Activated CD4-positive, CD25-positive, alpha-beta regulatory T cell treated with anti-CD3 and anti-CD28 coated beads, Interleukin-2, amount 50 U/mL, for 72 hours (primary cell): Measurements from ENCODE around the gene SLC25A19.
A peak's percentile ranks its signal among the peaks of the same experiment; 100 is the strongest.

Experiments
- DNase-seq: peaks from one replicate; pipeline ENCODE4 v3.0.0; 2021

SLC25A19 gene

GRCh38 chr17:75289115-75289831 is at the start of gene SLC25A19:
Gene SLC25A19 (minus strand): TSS chr17:75289433. CDS start chr17:75286764, 2,669 bp downstream.
- DNase-seq: peak; percentile 90

DNA sequence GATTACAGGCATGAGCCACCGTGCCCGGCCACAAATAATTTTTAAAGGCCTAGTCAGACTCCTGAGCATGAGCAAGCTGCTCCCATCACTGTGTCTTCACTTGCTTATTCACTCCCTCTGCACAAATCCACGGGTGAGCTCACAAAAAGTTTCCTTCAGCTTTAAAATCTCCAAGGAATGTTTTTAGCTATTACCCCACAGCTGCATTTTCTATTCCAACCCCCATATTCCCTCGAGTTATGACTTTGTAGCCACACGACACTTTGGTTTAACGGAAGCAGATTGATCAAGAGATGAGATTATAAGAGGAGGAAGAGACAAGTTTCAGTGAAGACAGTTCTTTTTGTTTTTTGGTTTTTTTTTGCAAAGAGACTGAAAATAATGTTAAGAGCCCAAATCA is 49.1 kb upstream of the SLC25A19 start:
- no peak for DNase-seq

DNA sequence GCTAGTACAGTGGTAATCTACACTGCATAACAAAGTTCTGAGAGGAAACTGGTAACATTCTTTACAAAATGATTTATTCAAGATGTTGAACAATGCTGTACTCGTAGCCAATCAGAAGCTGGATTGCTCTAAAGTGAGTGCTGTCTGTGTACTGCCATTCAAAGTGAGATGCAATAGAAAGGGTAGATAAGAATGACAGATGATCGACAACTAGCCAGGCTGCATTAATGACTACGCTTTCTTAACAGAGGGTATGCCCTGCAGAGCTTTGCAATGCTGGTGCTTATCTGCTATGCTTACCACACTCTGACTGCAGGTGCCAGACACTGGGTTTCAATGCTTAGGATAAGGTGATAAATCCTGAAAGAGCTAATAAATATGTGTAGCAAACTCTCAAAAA is 46.1 kb upstream of the SLC25A19 start:
- no peak for DNase-seq

- no peak for DNase-seq
Observed at GRCh38 chr17:75334723-75335122, 45.5 kb upstream of the SLC25A19 start.

GRCh38 chr17:75331671-75332070 is 42.4 kb upstream of the SLC25A19 start:
- DNase-seq: no peak

- DNase-seq: no peak
Observed at GRCh38 chr17:75327757-75328156, 38.5 kb upstream of the SLC25A19 start.

GRCh38 chr17:75326226-75326848 is 37.1 kb upstream of the SLC25A19 start:
- no peak for DNase-seq

DNA sequence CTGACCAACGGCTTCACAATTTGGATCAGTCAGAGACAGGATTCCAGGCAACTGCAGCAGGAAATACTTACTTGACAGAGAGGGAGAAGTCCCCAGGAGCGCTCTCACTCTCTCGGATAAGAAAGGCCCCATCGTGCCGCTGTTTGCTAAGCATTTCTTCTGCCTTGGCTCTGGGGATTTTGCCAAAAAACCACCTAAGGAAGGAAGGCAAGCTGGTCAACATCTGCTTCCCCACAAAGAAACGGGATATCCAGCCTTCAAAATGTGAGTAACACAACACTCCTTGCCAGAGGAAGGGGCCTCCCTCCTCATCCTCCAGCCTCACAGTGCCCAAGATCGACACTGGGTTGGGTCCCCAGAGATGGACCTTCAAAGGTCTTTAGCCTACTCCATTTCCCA is 36.6 kb upstream of the SLC25A19 start:
- no peak for DNase-seq

DNA sequence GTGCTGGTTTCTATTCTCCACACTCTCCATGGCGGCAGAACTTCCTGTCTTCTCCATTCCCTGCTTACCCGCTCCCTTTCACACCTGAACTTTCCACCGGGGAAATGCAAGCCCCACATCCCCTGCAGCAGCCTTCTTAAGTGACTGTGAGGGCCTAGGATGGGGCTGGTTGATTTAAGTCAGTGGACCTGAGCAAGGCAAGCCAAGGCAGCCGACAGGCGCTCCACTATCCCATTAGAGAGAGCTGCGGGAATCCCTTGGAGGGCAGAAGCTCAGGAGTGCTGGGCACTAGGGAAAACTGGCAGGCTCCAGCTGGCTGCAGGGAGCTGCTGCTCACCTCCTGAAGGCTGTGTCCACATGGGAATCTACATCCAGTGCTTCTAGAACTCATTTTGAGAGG is 36.1 kb upstream of the SLC25A19 start:
- no peak for DNase-seq

- no peak for DNase-seq
Observed at GRCh38 chr17:75321506-75321905, 32.3 kb upstream of the SLC25A19 start.

GRCh38 chr17:75319904-75320691 is 30.9 kb upstream of the SLC25A19 start:
- DNase-seq: no peak

GRCh38 chr17:75318615-75319222 is 29.5 kb upstream of the SLC25A19 start:
- DNase-seq: no peak

- DNase-seq: no peak
Observed at GRCh38 chr17:75318211-75318610, 29.0 kb upstream of the SLC25A19 start.

DNA sequence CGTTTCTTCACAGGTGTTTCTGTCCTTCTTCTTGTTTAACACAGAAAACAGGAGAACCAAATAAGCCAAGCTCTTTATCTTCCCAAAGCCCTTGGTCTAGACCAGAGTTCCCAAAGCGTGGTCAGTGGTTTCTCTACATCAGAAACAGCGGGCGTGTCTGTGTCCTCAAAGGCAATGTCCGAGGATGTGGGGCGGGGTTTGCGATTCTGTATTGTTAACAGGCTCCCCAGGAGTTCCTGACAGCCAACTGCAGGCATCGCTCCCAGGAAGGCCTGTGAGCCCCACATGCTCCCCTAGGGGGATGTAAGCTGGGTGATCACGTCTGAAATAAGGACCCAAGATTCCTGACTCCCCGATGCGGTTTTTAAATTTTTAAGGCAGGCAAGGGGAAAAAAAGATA is 28.4 kb upstream of the SLC25A19 start:
- DNase-seq: no peak

DNA sequence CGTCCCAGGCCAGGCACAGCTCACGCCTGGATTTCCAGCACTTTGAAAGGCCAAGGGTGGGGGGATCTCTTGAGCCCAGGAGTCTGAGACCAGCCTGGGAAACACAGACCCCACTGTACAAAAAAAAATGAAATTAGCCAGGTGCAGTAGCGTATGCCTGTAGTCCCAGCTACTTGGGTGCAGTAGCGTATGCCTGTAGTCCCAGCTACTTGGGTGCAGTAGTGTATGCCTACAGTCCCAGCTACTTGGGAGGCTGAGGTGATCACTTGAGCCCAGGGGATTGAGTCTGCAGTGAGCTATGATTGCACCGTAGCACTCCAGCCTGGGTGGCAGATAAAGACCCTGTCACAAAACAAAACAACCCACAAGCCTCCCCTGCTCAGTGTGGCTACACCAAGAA is 27.0 kb upstream of the SLC25A19 start:
- DNase-seq: no peak

- no peak for DNase-seq
Observed at GRCh38 chr17:75315541-75316243, 26.5 kb upstream of the SLC25A19 start.

GRCh38 chr17:75313941-75314551 is 24.8 kb upstream of the SLC25A19 start:
- DNase-seq: no peak

- DNase-seq: no peak
Observed at GRCh38 chr17:75308732-75309629, 19.7 kb upstream of the SLC25A19 start.

DNA sequence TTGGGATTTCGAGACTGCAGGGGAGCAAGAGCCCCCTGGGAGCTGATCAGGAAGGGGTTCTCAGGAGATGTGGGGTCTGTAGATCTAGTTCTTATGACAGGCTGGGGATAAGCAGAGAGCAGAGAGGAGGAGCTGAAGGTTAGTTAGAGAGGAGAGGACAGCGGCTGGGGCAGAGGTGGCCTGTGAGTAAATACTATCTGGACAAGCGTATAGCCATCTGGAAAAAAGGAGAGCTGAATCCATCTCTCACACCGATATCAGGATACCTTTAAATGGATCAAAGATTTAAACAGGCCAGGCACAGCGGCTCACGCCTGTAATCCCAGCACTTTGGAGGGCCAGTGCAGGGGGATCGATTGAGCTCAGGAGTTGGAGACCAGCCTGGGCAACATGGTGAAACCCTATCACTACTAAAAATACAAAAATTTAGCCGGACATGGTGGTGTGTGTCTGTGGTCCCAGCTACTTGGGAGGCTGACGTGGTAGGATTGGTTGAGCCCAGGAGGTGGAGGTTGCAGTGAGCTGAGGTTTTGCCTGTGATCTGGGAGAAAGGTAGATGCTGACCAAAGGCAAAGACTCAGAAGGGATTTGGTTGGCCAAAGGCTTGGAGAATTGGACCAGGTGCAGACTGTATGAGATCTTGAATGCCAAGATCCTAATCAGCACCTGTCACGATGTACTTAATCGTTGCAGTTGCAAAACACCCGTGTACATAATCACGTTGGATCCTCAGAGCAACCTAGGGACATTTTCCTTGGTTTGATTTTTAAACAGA is 18.9 kb upstream of the SLC25A19 start:
- DNase-seq: no peak

DNA sequence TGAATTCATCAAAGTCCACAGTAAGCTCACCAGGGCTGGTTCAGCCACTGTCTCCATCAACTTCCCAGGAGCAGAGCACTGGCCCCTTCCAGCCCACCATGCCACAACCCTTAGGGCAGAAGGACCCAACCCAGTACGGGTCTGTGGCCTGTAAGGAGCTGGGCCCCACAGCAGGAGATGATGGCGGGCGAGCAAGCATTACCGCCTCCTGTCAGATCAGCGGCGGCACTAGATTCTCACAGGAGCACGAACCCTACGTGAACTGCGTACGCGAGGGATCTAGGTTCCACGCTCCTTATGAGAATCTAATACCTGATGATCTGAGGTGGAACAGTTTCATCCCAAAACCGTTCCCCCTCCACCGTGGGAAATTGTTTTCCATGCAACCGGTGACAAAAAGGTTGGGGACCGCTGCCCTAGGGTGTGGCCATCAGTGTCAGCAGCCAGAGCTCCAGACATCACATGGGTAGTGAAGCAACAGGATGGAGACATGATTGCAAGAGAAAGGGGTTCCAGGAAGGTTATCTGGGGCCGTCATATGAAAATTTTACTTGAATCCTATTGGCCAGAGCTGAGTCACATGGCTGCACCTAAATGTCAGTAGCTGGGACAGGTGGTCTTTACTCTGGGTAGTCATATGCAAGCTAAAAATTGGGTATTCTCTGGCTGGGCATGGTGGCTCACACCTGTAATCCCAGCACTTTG is 12.4 kb upstream of the SLC25A19 start:
- no peak for DNase-seq
